ENCODE results near the gene PHF3.

The PHF3 gene

GRCh38 chr6:63644668-63645326 is 9.2 kb downstream of the PHF3 start:
- H3K4me3 ChIP-seq (ENCODE audit: low read length) = no peak overlapping the region
- WGBS (ENCODE audit: insufficient coverage, insufficient read length) = no CpG with 5 or more reads among the region's 11 CpGs
- H3K27me3 ChIP-seq (ENCODE audit: control insufficient read depth, insufficient read depth, low read length) = no peaks in the 10 kb centered on the region
- no peaks in the 10 kb centered on the region for H3K36me3 ChIP-seq (ENCODE audit: control insufficient read depth, insufficient read depth, low read length)
- no peak for DNase-seq (ENCODE audit: low read depth, low spot score)
- no peaks in the 10 kb centered on the region for H3K9me3 ChIP-seq (ENCODE audit: control insufficient read depth, insufficient read depth, low read length)
- no peak overlapping the region for H3K27ac ChIP-seq (ENCODE audit: low read length)
- no peaks in the 10 kb centered on the region for H3K4me1 ChIP-seq (ENCODE audit: control insufficient read depth, insufficient read depth, low read length)

DNA sequence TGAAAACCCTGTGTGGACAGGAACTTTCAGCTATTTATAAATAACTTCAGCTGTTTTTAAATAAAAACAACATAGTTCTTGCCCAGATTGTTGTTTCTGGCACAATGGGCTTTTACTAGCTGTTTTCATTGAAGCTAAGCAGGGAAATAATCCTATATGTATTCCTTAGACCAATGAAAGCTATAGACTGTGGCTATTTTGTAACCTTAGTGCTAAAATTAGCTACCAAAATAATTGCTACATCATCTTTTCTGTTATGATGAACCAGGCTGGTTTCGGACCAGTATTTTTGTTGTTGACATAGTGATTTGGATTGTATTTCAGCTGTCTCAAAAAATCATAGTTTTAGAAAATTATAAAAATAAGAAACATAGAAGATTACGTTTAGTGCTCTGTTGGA is 13.7 kb downstream of the PHF3 start:
- no peaks in the 10 kb centered on the region for H3K36me3 ChIP-seq (ENCODE audit: control insufficient read depth, insufficient read depth, low read length)
- DNase-seq (ENCODE audit: low read depth, low spot score) = no peak
- no peak overlapping the region for H3K27ac ChIP-seq (ENCODE audit: low read length)
- H3K9me3 ChIP-seq (ENCODE audit: control insufficient read depth, insufficient read depth, low read length) = no peaks in the 10 kb centered on the region
- no peaks in the 10 kb centered on the region for H3K4me1 ChIP-seq (ENCODE audit: control insufficient read depth, insufficient read depth, low read length)
- no CpG with 5 or more reads among the region's 2 CpGs for WGBS (ENCODE audit: insufficient coverage, insufficient read length)
- no peak overlapping the region for H3K4me3 ChIP-seq (ENCODE audit: low read length)
- H3K27me3 ChIP-seq (ENCODE audit: control insufficient read depth, insufficient read depth, low read length) = no peaks in the 10 kb centered on the region

GRCh38 chr6:63649847-63650265 is 14.3 kb downstream of the PHF3 start:
- Histone ChIP-seq H3K27me3 (ENCODE audit: control insufficient read depth, insufficient read depth, low read length) (no peaks in the 10 kb centered on the region), H3K4me3 (ENCODE audit: low read length) (no peak overlapping the region), H3K4me1 (ENCODE audit: control insufficient read depth, insufficient read depth, low read length) (no peaks in the 10 kb centered on the region), H3K27ac (ENCODE audit: low read length) (no peak overlapping the region), H3K9me3 (ENCODE audit: control insufficient read depth, insufficient read depth, low read length) (no peaks in the 10 kb centered on the region), H3K36me3 (ENCODE audit: control insufficient read depth, insufficient read depth, low read length) (no peaks in the 10 kb centered on the region)
- no peak for DNase-seq (ENCODE audit: low read depth, low spot score)

GRCh38 chr6:63652980-63653379 is 17.4 kb downstream of the PHF3 start:
- DNase-seq (ENCODE audit: low read depth, low spot score) = no peak
- no peaks in the 10 kb centered on the region for H3K4me1 ChIP-seq (ENCODE audit: control insufficient read depth, insufficient read depth, low read length)
- H3K27me3 ChIP-seq (ENCODE audit: control insufficient read depth, insufficient read depth, low read length) = no peaks in the 10 kb centered on the region
- no CpG with 5 or more reads among the region's 2 CpGs for WGBS (ENCODE audit: insufficient coverage, insufficient read length)
- no peaks in the 10 kb centered on the region for H3K9me3 ChIP-seq (ENCODE audit: control insufficient read depth, insufficient read depth, low read length)
- H3K36me3 ChIP-seq (ENCODE audit: control insufficient read depth, insufficient read depth, low read length) = no peaks in the 10 kb centered on the region
- no peak overlapping the region for H3K27ac ChIP-seq (ENCODE audit: low read length)
- H3K4me3 ChIP-seq (ENCODE audit: low read length) = no peak overlapping the region

- Histone ChIP-seq H3K27ac (ENCODE audit: low read length) (no peak overlapping the region), H3K4me1 (ENCODE audit: control insufficient read depth, insufficient read depth, low read length) (0 out of 2 replicates have a peak, but pooled peaks cover 1% of the 10 kb centered on the region), H3K9me3 (ENCODE audit: control insufficient read depth, insufficient read depth, low read length) (no peaks in the 10 kb centered on the region), H3K36me3 (ENCODE audit: control insufficient read depth, insufficient read depth, low read length) (no peaks in the 10 kb centered on the region), H3K27me3 (ENCODE audit: control insufficient read depth, insufficient read depth, low read length) (no peaks in the 10 kb centered on the region), H3K4me3 (ENCODE audit: low read length) (no peak overlapping the region)
- no CpG with 5 or more reads among the region's 1 CpG for WGBS (ENCODE audit: insufficient coverage, insufficient read length)
- no peak for DNase-seq (ENCODE audit: low read depth, low spot score)
Observed at GRCh38 chr6:63660757-63661156, 25.2 kb downstream of the PHF3 start.

- no peaks in the 10 kb centered on the region for H3K9me3 ChIP-seq (ENCODE audit: control insufficient read depth, insufficient read depth, low read length)
- H3K27me3 ChIP-seq (ENCODE audit: control insufficient read depth, insufficient read depth, low read length) = no peaks in the 10 kb centered on the region
- no peak overlapping the region for H3K4me3 ChIP-seq (ENCODE audit: low read length)
- 0 out of 2 replicates have a peak, but pooled peaks cover 1% of the 10 kb centered on the region for H3K4me1 ChIP-seq (ENCODE audit: control insufficient read depth, insufficient read depth, low read length)
- H3K36me3 ChIP-seq (ENCODE audit: control insufficient read depth, insufficient read depth, low read length) = no peaks in the 10 kb centered on the region
- no peak overlapping the region for H3K27ac ChIP-seq (ENCODE audit: low read length)
- DNase-seq (ENCODE audit: low read depth, low spot score) = no peak
- WGBS (ENCODE audit: insufficient coverage, insufficient read length) = no CpG with 5 or more reads among the region's 5 CpGs
Observed at GRCh38 chr6:63661769-63662168, 26.2 kb downstream of the PHF3 start.

GRCh38 chr6:63663147-63663955 is 27.7 kb downstream of the PHF3 start:
- 0 out of 2 replicates have a peak, but pooled peaks cover 1% of the 10 kb centered on the region for H3K4me1 ChIP-seq (ENCODE audit: control insufficient read depth, insufficient read depth, low read length)
- no peaks in the 10 kb centered on the region for H3K9me3 ChIP-seq (ENCODE audit: control insufficient read depth, insufficient read depth, low read length)
- no peak for DNase-seq (ENCODE audit: low read depth, low spot score)
- H3K27ac ChIP-seq (ENCODE audit: low read length) = no peak overlapping the region
- no peaks in the 10 kb centered on the region for H3K27me3 ChIP-seq (ENCODE audit: control insufficient read depth, insufficient read depth, low read length)
- WGBS (ENCODE audit: insufficient coverage, insufficient read length) = no CpG with 5 or more reads among the region's 5 CpGs
- H3K4me3 ChIP-seq (ENCODE audit: low read length) = no peak overlapping the region
- no peaks in the 10 kb centered on the region for H3K36me3 ChIP-seq (ENCODE audit: control insufficient read depth, insufficient read depth, low read length)

DNA sequence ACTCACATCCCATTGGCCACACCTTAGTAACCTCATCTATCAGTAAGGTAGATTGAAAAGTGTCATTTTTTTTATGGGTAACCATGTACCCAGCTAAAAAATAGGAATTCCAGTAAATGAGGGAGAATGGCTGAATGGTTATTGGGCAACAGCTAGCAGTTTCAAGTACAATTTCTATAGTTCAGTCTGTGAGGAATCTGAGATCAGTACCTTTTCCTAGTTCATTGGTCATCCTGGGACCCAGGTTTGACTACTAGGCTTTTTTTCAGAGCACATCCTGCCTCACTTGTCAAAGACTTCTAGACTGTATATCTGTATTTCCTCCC is 28.3 kb downstream of the PHF3 start:
- 0 out of 2 replicates have a peak, but pooled peaks cover 1% of the 10 kb centered on the region for H3K4me1 ChIP-seq (ENCODE audit: control insufficient read depth, insufficient read depth, low read length)
- H3K27me3 ChIP-seq (ENCODE audit: control insufficient read depth, insufficient read depth, low read length) = no peaks in the 10 kb centered on the region
- H3K36me3 ChIP-seq (ENCODE audit: control insufficient read depth, insufficient read depth, low read length) = no peaks in the 10 kb centered on the region
- DNase-seq (ENCODE audit: low read depth, low spot score) = no peak
- no peak overlapping the region for H3K27ac ChIP-seq (ENCODE audit: low read length)
- H3K9me3 ChIP-seq (ENCODE audit: control insufficient read depth, insufficient read depth, low read length) = no peaks in the 10 kb centered on the region
- H3K4me3 ChIP-seq (ENCODE audit: low read length) = no peak overlapping the region

- no peaks in the 10 kb centered on the region for H3K9me3 ChIP-seq (ENCODE audit: control insufficient read depth, insufficient read depth, low read length)
- H3K27ac ChIP-seq (ENCODE audit: low read length) = no peak overlapping the region
- no peaks in the 10 kb centered on the region for H3K27me3 ChIP-seq (ENCODE audit: control insufficient read depth, insufficient read depth, low read length)
- no CpG with 5 or more reads among the region's 6 CpGs for WGBS (ENCODE audit: insufficient coverage, insufficient read length)
- no peak overlapping the region for H3K4me3 ChIP-seq (ENCODE audit: low read length)
- no peak for DNase-seq (ENCODE audit: low read depth, low spot score)
- H3K4me1 ChIP-seq (ENCODE audit: control insufficient read depth, insufficient read depth, low read length) = no peaks in the 10 kb centered on the region; the same call in 1 of the 2 replicates
- H3K36me3 ChIP-seq (ENCODE audit: control insufficient read depth, insufficient read depth, low read length) = no peaks in the 10 kb centered on the region
Observed at GRCh38 chr6:63671098-63671754, 35.6 kb downstream of the PHF3 start.

GRCh38 chr6:63672582-63673129 is 37.1 kb downstream of the PHF3 start:
- no peaks in the 10 kb centered on the region for H3K27me3 ChIP-seq (ENCODE audit: control insufficient read depth, insufficient read depth, low read length)
- no peak overlapping the region for H3K27ac ChIP-seq (ENCODE audit: low read length)
- no CpG with 5 or more reads among the region's 3 CpGs for WGBS (ENCODE audit: insufficient coverage, insufficient read length)
- no peak for DNase-seq (ENCODE audit: low read depth, low spot score)
- H3K4me1 ChIP-seq (ENCODE audit: control insufficient read depth, insufficient read depth, low read length) = no peaks in the 10 kb centered on the region; the same call in 1 of the 2 replicates
- no peaks in the 10 kb centered on the region for H3K36me3 ChIP-seq (ENCODE audit: control insufficient read depth, insufficient read depth, low read length)
- H3K9me3 ChIP-seq (ENCODE audit: control insufficient read depth, insufficient read depth, low read length) = no peaks in the 10 kb centered on the region
- no peak overlapping the region for H3K4me3 ChIP-seq (ENCODE audit: low read length)
